Endothelial cell of umbilical vein (primary cell): ENCODE results near the gene NDST4. TPM values are rescaled to one million over a fixed set of nuclear protein-coding genes. Genes with fewer than 3 reads are reported as not detected.

Source experiments
- BruUV-seq: library from RNA; stranded (reverse); fragments of 400-500 nt; replicated peaks from 2 replicates; lab custom pipeline; 2021; lab: Mats Ljungman, UMichigan
- CTCF ChIA-PET: fragments of 300-600, 350-600 bp; sonication (Branson Sonifier 250); formaldehyde crosslinking; loops from one replicate; lab custom pipeline; 2021; ENCODE audit warnings: antibody characterized with exemption, inconsistent platforms; lab: Charles Lee
- POLR2A ChIA-PET: fragments of 300-600, 350-600 bp; sonication (Branson Sonifier 250); formaldehyde crosslinking; loops from one replicate; lab custom pipeline; 2021; ENCODE audit warnings: antibody characterized with exemption, inconsistent platforms; lab: Charles Lee
- DNase-seq: peaks from one replicate; pipeline ENCODE4 v3.0.0-alpha.2; 2011; ENCODE audit warnings: low read depth, low spot score
- FAIRE-seq: peaks from 2 replicates; lab custom pipeline; 2011; peaks lifted over from hg19 to GRCh38; lab: Jason Lieb, UNC
- H2AFZ ChIP-seq: 2 replicates; pipeline ENCODE4 v1.6.0; 2012; ENCODE audit warnings: low read depth, low read length, control low read depth, inconsistent platforms
- H3K27ac ChIP-seq: 2 replicates; pipeline ENCODE4 v1.5.1; 2011; ENCODE audit warnings: low read depth, mild to moderate bottlenecking, control low read depth, low read length, moderate library complexity; ENCODE audit not compliant: insufficient read depth
- H3K27me3 ChIP-seq, 2 experiments: 2 replicates each; pipeline versions ENCODE4 v1.6.0 to v1.6.1; 2011; ENCODE audit warnings: low read length in 2 of 2, mixed read lengths in 1 of 2; ENCODE audit not compliant: control insufficient read depth in 2 of 2, insufficient read depth in 2 of 2
- H3K36me3 ChIP-seq, 2 experiments: 2 replicates in 1 of 2; 3 replicates in 1 of 2; pipeline ENCODE4 v1.5.1; 2011; ENCODE audit warnings: low read length in 2 of 2, mild to moderate bottlenecking in 1 of 2, moderate library complexity in 1 of 2; ENCODE audit not compliant: control insufficient read depth in 2 of 2, insufficient read depth in 2 of 2; ENCODE audit errors: extremely low read depth in 1 of 2
- H3K4me1 ChIP-seq: 3 replicates; pipeline ENCODE4 v1.5.1; 2011; ENCODE audit warnings: mild to moderate bottlenecking, low read length; ENCODE audit not compliant: control insufficient read depth, insufficient read depth; ENCODE audit errors: extremely low read depth
- H3K4me2 ChIP-seq: 2 replicates; pipeline ENCODE4 v1.6.1; 2011; ENCODE audit warnings: low read length, control low read depth, mixed read lengths; ENCODE audit not compliant: insufficient read depth
- H3K4me3 ChIP-seq, 3 experiments: fragments of 200-600 bp in 1 of 3; sonication (generic), shearing (Covaris generic) in 1 of 3; replicated peaks in 1 of 3; 2 replicates each; pipeline ENCODE4 v1.5.1; 2011 to 2016; ENCODE audit warnings: control low read depth in 3 of 3, low read length in 3 of 3, mild to moderate bottlenecking in 2 of 3, inconsistent platforms in 1 of 3, low read depth in 1 of 3, moderate library complexity in 1 of 3; ENCODE audit not compliant: insufficient read depth in 1 of 3
- H3K79me2 ChIP-seq: 2 replicates; pipeline ENCODE4 v1.6.0; 2012; ENCODE audit warnings: low read length, inconsistent platforms; ENCODE audit not compliant: control insufficient read depth, insufficient read depth
- H3K9ac ChIP-seq: replicated peaks from 2 replicates; pipeline ENCODE3; 2011; ENCODE audit warnings: low read length, control low read depth; ENCODE audit not compliant: insufficient read depth; ENCODE audit errors: extremely low read depth
- H3K9me1 ChIP-seq: replicated peaks from 3 replicates; pipeline ENCODE4 v1.6.0; 2011; ENCODE audit warnings: mild to moderate bottlenecking, low read length; ENCODE audit not compliant: control insufficient read depth, insufficient read depth; ENCODE audit errors: extremely low read depth
- H3K9me3 ChIP-seq: replicated peaks from 2 replicates; pipeline ENCODE4 v1.5.1; 2012; ENCODE audit warnings: low read length, inconsistent platforms; ENCODE audit not compliant: control insufficient read depth, insufficient read depth
- H4K20me1 ChIP-seq: replicated peaks from 2 replicates; pipeline ENCODE3; 2011; ENCODE audit warnings: mild to moderate bottlenecking, low read length; ENCODE audit not compliant: control insufficient read depth, insufficient read depth; ENCODE audit errors: extremely low read depth
- FOS ChIP-seq: IDR thresholded peaks from 2 replicates; pipeline ENCODE4 v1.6.1; 2011; ENCODE audit warnings: mild to moderate bottlenecking, low read length, moderate library complexity, borderline replicate concordance; ENCODE audit not compliant: insufficient read depth
- POLR2AphosphoS5 ChIP-seq: IDR thresholded peaks from 2 replicates; pipeline ENCODE4 v1.6.1; 2012; ENCODE audit warnings: low read depth, mild to moderate bottlenecking, control low read depth, low read length, moderate library complexity; ENCODE audit not compliant: insufficient read depth
- dilution Hi-C: fragments of 300-500 bp; cut with MboI; formaldehyde crosslinking; loops from one replicate; pipeline ENCODE4 v1.15.0; 2019; ENCODE audit warnings: low sequenced_read_pairs; ENCODE audit not compliant: extremely low pct_ligation_motif_present
- intact Hi-C: fragments of 100-400 bp; cut with micrococcal nuclease; formaldehyde crosslinking; loops from one replicate; pipeline ENCODE4 v1.10.0; 2022
- polyA plus RNA-seq, 4 experiments: library from polyadenylated mRNA; depleted of rRNA in 3 of 4; stranded (reverse) in 3 of 4; unstranded in 1 of 4; fragments of >200 nt; gene quantifications; 2 replicates each; pipeline versions ENCODE4 v1.2.1 to v1.2.3, GENCODE V29; 2011 to 2012; ENCODE audit warnings: missing spikeins in 1 of 4
- total RNA-seq: library from RNA; stranded (reverse); gene quantifications from 2 replicates; pipeline ENCODE4 v1.2.3, GENCODE V29; 2021

The NDST4 gene
- total and polyA plus RNA-seq, 2 donors (not counting 3 experiments of a cell fraction or from before 2014, with no cell fraction given), result not detected

GRCh38 chr4:114870987-114871386 lies 242.4 kb downstream of the NDST4 start:
- no TSS peak for BruUV-seq
- ChIA-PET CTCF (no interaction called here), POLR2A (no interaction called here)
- no peak for TF ChIP-seq POLR2AphosphoS5
- Histone ChIP-seq H3K9ac (no peak overlapping the region), H3K4me3 (no peak overlapping the region), H3K27ac (no peak overlapping the region), H3K4me2 (no peak overlapping the region), H3K4me1 (no peaks in the 10 kb centered on the region), H3K27me3 (no peaks in the 10 kb centered on the region), H2AFZ (no peak overlapping the region), H3K9me3 (no peaks in the 10 kb centered on the region), H3K9me1 (no peaks in the 10 kb centered on the region), H4K20me1 (no peaks in the 10 kb centered on the region), H3K79me2 (no peaks in the 10 kb centered on the region), H3K36me3 (no peaks in the 10 kb centered on the region)
- intact Hi-C loops, result no loop called here
- FAIRE-seq, result no peak
- dilution Hi-C loops, result no loop called here
- DNase-seq, result no peak

GRCh38 chr4:114866901-114867670 lies 246.3 kb downstream of the NDST4 start:
- TF ChIP-seq FOS, result no peak
- Histone ChIP-seq H3K36me3 (no peaks in the 10 kb centered on the region), H3K9me1 (no peaks in the 10 kb centered on the region), H4K20me1 (no peaks in the 10 kb centered on the region), H3K4me2 (no peak overlapping the region), H3K4me3 (no peak overlapping the region), H3K4me1 (no peaks in the 10 kb centered on the region), H3K79me2 (no peaks in the 10 kb centered on the region), H2AFZ (no peak overlapping the region), H3K9me3 (no peaks in the 10 kb centered on the region), H3K9ac (no peak overlapping the region), H3K27ac (no peak overlapping the region), H3K27me3 (no peaks in the 10 kb centered on the region)
- DNase-seq, result no peak
- intact Hi-C loops (no loop called here), dilution Hi-C loops (no loop called here)
- no TSS peak for BruUV-seq
- POLR2A ChIA-PET, result interaction anchor here (0.7 kb wide), 1 partner anchor 26 kb away, joined by 17 read pairs; no protein-coding TSS in a partner anchor
- no peak for FAIRE-seq
- CTCF ChIA-PET, result no interaction called here
